ENCODE measurements around the gene TNC.

The TNC gene

GRCh38 chr9:115109486-115109885 is 8.5 kb downstream of the TNC start:
- no peak for TF ChIP-seq EZH2phosphoT487 (conservative IDR thresholded peaks at IDR 0.05; ENCODE audit: low read length)
- TF ChIP-seq CTCF (IDR thresholded peaks at IDR 0.05; ENCODE audit: insufficient read depth, low read length, poor library complexity, severe bottlenecking) = no peak
- no peaks in the 10 kb centered on the region for H3K36me3 ChIP-seq (ENCODE audit: low read length)
- H3K9me3 ChIP-seq (ENCODE audit: insufficient read depth, low read length) = no peaks in the 10 kb centered on the region
- no peaks in the 10 kb centered on the region for H3K27me3 ChIP-seq (ENCODE audit: low read length)
- no peaks in the 10 kb centered on the region for H3K79me2 ChIP-seq (ENCODE audit: insufficient read depth, low read length)
- H3F3A ChIP-seq (ENCODE audit: insufficient read depth) = no peaks in the 10 kb centered on the region
- no peaks in the 10 kb centered on the region for H3K9me2 ChIP-seq (replicated peaks; ENCODE audit: insufficient read depth, low read length)
- H3K4me3 ChIP-seq (ENCODE audit: insufficient read depth, low read length, poor library complexity, severe bottlenecking) = no peak overlapping the region
- H4K20me1 ChIP-seq (ENCODE audit: low read depth, low read length) = no peaks in the 10 kb centered on the region
- no peak overlapping the region for H3K27ac ChIP-seq (ENCODE audit: low read depth, low read length)
- H3K4me2 ChIP-seq (ENCODE audit: low read depth, low read length, poor library complexity, severe bottlenecking) = no peak overlapping the region
- H2AFZ ChIP-seq (ENCODE audit: low read depth, low read length, severe bottlenecking) = no peak overlapping the region
- H3K9ac ChIP-seq (ENCODE audit: low read length) = no peak overlapping the region

- H3K4me2 ChIP-seq (ENCODE audit: low read depth, low read length, poor library complexity, severe bottlenecking) = no peak overlapping the region
- H3K27me3 ChIP-seq (ENCODE audit: low read length) = no peaks in the 10 kb centered on the region
- H2AFZ ChIP-seq (ENCODE audit: low read depth, low read length, severe bottlenecking) = no peak overlapping the region
- no peak overlapping the region for H3K27ac ChIP-seq (ENCODE audit: low read depth, low read length)
- no peaks in the 10 kb centered on the region for H3K79me2 ChIP-seq (ENCODE audit: insufficient read depth, low read length)
- no peak for TF ChIP-seq CTCF (IDR thresholded peaks at IDR 0.05; ENCODE audit: insufficient read depth, low read length, poor library complexity, severe bottlenecking)
- no peak for TF ChIP-seq EZH2phosphoT487 (conservative IDR thresholded peaks at IDR 0.05; ENCODE audit: low read length)
- no peaks in the 10 kb centered on the region for H3K36me3 ChIP-seq (ENCODE audit: low read length)
- H3K9me2 ChIP-seq (replicated peaks; ENCODE audit: insufficient read depth, low read length) = no peaks in the 10 kb centered on the region
- no peak overlapping the region for H3K4me3 ChIP-seq (ENCODE audit: insufficient read depth, low read length, poor library complexity, severe bottlenecking)
- no peaks in the 10 kb centered on the region for H3K9me3 ChIP-seq (ENCODE audit: insufficient read depth, low read length)
- H3K9ac ChIP-seq (ENCODE audit: low read length) = no peak overlapping the region
- H3F3A ChIP-seq (ENCODE audit: insufficient read depth) = no peaks in the 10 kb centered on the region
- H4K20me1 ChIP-seq (ENCODE audit: low read depth, low read length) = no peaks in the 10 kb centered on the region
Measured at GRCh38 chr9:115107701-115108100, 10.3 kb downstream of the TNC start.

GRCh38 chr9:115106642-115107041 is 11.3 kb downstream of the TNC start:
- TF ChIP-seq EZH2phosphoT487 (conservative IDR thresholded peaks at IDR 0.05; ENCODE audit: low read length) (no peak), CTCF (IDR thresholded peaks at IDR 0.05; ENCODE audit: insufficient read depth, low read length, poor library complexity, severe bottlenecking) (no peak)
- H2AFZ ChIP-seq (ENCODE audit: low read depth, low read length, severe bottlenecking) = no peak overlapping the region
- no peaks in the 10 kb centered on the region for H3F3A ChIP-seq (ENCODE audit: insufficient read depth)
- H3K9ac ChIP-seq (ENCODE audit: low read length) = no peak overlapping the region
- H3K27me3 ChIP-seq (ENCODE audit: low read length) = no peaks in the 10 kb centered on the region
- H3K27ac ChIP-seq (ENCODE audit: low read depth, low read length) = no peak overlapping the region
- no peaks in the 10 kb centered on the region for H3K9me2 ChIP-seq (replicated peaks; ENCODE audit: insufficient read depth, low read length)
- no peaks in the 10 kb centered on the region for H4K20me1 ChIP-seq (ENCODE audit: low read depth, low read length)
- no peaks in the 10 kb centered on the region for H3K79me2 ChIP-seq (ENCODE audit: insufficient read depth, low read length)
- no peaks in the 10 kb centered on the region for H3K36me3 ChIP-seq (ENCODE audit: low read length)
- no peaks in the 10 kb centered on the region for H3K9me3 ChIP-seq (ENCODE audit: insufficient read depth, low read length)
- H3K4me2 ChIP-seq (ENCODE audit: low read depth, low read length, poor library complexity, severe bottlenecking) = no peak overlapping the region
- no peak overlapping the region for H3K4me3 ChIP-seq (ENCODE audit: insufficient read depth, low read length, poor library complexity, severe bottlenecking)

Data from SU-DHL-6 (cell line).